Measurements from ENCODE around the gene OR2L8.
"Not testable (repeated sequence)": the region's sequence is repeated elsewhere in the genome, so short reads cannot be mapped to it uniquely, and the experiment has no call there.

Gene OR2L8

DNA sequence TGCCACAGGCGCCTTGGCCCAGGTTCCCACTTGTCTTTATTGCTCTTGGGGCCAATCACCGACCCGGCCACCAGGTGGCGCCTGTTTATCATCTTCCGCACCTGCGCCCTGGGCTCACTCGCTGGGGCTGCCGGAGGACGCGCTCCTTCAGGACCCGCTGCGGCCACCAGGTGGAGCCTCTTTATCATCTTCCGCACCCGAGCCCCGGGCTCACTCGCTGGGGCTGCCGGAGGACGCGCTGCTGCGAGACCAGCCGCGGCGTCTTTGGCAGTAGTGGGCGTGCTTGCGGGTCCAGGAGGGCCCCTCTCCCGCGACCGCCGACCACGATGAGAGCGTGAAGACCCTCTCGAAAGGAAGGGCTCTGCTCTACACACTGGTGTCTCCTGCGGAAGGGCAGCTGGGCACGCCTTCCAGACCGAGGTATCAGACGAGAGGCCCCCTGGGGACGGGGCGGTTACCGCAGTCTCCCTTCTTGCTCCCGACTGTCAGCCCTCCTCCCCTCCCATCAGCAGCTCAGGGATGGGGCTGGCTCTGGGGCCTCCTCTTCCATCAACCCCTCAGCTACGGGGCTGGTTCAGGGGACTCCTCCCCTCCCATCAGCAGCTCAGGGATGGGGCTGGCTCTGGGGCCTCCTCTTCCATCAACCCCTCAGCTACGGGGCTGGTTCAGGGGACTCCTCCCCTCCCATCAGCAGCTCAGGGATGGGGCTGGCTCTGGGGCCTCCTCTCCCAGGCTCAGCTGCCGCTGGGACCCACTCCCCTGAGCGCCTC lies 11.5 kb upstream of the OR2L8 start:
- not testable (repeated sequence) for H3K36me3 Mint-ChIP-seq, H3K27me3 Mint-ChIP-seq, H3K9me3 Mint-ChIP-seq, H3K4me1 Mint-ChIP-seq
- ATAC-seq (replicated peaks) (peak; percentile 95 to 99), DNase-seq (peak; percentile 90)
- H3K27ac Mint-ChIP-seq: peak overlapping the region; percentile 93
- H3K4me3 Mint-ChIP-seq: peak overlapping the region; percentile 88 to 89

DNA sequence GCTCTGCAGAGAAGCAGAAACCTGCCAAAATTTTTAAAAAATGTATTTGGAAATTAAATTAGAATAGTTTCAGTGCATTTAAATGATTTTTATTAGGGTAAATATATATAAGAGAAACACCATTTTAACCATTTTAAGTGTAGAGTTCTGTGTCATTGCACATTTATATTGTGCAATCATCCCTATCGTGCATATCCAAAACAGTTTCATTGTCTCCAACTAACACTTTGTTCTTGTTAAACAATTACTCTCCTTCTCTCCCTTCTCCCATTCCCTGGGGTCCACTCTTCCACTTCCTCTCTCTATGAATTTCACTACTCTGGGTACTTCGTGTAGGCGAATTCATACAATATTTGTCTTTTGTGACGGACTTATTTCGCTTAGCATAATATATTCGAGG lies 6.0 kb upstream of the OR2L8 start:
- peaks cover 0 to 3% of the 10 kb centered on the region in 2 donors for H3K4me1 Mint-ChIP-seq
- H3K4me3 Mint-ChIP-seq: no peak overlapping the region
- DNase-seq (no peak), ATAC-seq (replicated peaks) (no peak)
- peaks cover 0 to 3% of the 10 kb centered on the region in 2 donors for H3K9me3 Mint-ChIP-seq
- H3K27me3 Mint-ChIP-seq: no peaks in the 10 kb centered on the region
- H3K27ac Mint-ChIP-seq: no peak overlapping the region
- H3K36me3 Mint-ChIP-seq: peaks cover 0 to 6% of the 10 kb centered on the region in 2 donors

DNA sequence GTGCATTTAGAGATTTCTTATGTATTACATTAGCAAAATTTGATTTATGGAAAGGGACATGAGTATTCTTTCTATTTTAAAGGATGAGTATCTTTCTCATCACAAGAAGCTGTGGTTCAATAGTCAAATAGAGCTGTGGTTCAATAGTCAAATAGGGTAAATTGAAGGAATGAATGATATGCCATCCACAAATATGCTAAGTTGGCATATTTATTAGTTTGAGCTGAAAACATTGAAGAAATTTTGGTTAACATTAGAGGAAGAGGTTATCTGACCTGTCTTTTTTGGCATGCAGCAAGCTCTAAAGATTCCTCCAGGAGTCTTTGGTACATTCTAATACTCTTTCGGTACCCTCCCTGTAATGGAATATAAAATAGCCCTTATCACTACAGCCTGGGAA lies 4.8 kb downstream of the OR2L8 start:
- DNase-seq (no peak), ATAC-seq (replicated peaks) (no peak)
- peaks cover 8 to 9% of the 10 kb centered on the region in 2 donors for H3K9me3 Mint-ChIP-seq
- H3K27ac Mint-ChIP-seq: no peak overlapping the region
- H3K4me3 Mint-ChIP-seq: no peak overlapping the region
- peaks cover 7 to 15% of the 10 kb centered on the region in 2 donors for H3K36me3 Mint-ChIP-seq
- no peaks in the 10 kb centered on the region for H3K27me3 Mint-ChIP-seq
- H3K4me1 Mint-ChIP-seq: no peaks in the 10 kb centered on the region

DNA sequence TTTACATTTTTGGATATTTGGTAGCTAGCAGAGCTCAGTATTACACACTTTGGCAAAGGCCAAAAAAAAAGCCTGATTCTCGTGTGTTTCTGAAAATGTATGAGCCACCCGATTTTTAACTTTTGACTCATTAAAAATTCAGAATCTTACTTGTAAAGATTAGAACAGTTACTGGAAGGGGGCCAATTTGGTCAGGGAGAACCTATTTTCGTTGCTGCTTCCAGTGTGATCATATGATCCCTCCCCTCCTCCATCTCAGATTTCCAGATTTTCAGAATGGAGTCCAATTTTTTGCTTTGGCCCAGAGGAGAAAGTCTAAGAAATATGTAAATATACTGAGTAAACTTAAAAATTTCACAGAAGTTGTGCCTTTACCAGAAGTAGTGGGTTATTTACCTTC lies 13.1 kb downstream of the OR2L8 start:
- DNase-seq: no peak
- H3K27ac Mint-ChIP-seq: no peak overlapping the region

DNA sequence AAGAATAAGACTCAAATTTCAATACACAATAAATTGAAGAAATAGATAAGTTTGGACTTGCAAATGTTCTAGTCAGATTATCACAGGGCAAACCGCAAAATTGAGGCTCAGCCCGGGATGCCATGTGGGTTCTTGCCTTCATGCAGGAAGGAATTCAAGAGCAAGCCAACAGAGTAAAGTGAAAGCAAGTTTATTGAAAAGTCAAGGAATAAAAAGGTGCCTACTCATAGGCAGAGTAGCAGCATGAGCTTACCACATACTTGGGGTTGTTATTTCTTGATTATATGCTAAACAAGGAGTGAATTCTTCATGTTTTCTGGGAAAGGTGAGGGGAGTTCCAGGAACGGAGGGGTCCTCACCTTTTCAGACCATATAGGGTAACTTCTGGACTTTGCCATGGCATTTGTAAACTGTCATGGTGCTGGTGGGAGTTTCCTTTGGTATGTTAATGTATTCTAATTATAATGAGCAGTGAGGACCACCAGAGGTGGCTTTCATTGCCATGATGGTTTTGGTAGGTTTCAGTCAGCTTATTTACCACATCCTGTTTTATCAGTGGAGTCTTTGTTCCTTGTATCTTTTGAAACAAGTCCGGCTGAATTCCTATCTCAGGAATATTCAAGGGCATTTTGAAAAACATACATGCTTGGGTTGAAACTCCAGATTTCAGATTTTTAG lies 14.4 kb downstream of the OR2L8 start:
- Mint-ChIP-seq H3K4me3 (no peak overlapping the region), H3K27me3 (no peaks in the 10 kb centered on the region), H3K27ac (no peak overlapping the region), H3K4me1 (peaks cover 18 to 26% of the 10 kb centered on the region in 2 donors), H3K36me3 (peaks cover 1 to 14% of the 10 kb centered on the region in 2 donors), H3K9me3 (peaks cover 7% of the 10 kb centered on the region in 2 donors)
- no peak for DNase-seq
- no peak for ATAC-seq (replicated peaks)

More for the DNA sequence above, 13.1 kb downstream of the OR2L8 start:
- Mint-ChIP-seq H3K9me3 (peaks cover 10 to 13% of the 10 kb centered on the region in 2 donors), H3K4me3 (no peak overlapping the region), H3K27me3 (no peaks in the 10 kb centered on the region), H3K4me1 (peaks cover 13 to 16% of the 10 kb centered on the region in 2 donors), H3K36me3 (peaks cover 5 to 21% of the 10 kb centered on the region in 2 donors)
- ATAC-seq (replicated peaks): no peak

DNA sequence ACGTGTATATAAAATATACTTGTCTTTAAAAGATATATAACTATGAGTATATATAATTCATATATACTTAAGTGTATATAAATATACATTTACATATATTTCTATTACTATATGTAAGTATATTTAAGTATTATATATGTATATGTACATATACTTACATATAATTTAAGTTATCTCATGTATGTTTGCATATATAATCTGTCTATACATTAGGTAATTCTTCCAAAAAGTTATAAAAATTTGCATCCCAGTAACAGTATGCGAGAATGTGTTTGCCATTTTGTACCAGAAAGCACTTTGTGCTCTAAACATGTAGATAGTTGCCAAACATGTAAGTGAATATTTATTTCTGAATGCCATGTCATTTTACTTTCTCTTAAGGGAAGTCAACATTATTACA lies 16.3 kb downstream of the OR2L8 start, which contains the start of gene OR2AK2:
OR2AK2 (plus strand) TSS at position 301 of the 400 bp plus-strand sequence. CDS start 144 bp downstream, outside the sequence.
- Mint-ChIP-seq H3K9me3 (peaks cover 1 to 5% of the 10 kb centered on the region in 2 donors), H3K27ac (no peak within 1 kb of the TSS), H3K27me3 (no peaks in the 10 kb centered on the region), H3K4me1 (peaks cover 18 to 27% of the 10 kb centered on the region in 2 donors), H3K36me3 (peaks cover 0 to 11% of the 10 kb centered on the region in 2 donors), H3K4me3 (no peak within 1 kb of the TSS)
- DNase-seq: no peak
- ATAC-seq (replicated peaks): no peak

DNA sequence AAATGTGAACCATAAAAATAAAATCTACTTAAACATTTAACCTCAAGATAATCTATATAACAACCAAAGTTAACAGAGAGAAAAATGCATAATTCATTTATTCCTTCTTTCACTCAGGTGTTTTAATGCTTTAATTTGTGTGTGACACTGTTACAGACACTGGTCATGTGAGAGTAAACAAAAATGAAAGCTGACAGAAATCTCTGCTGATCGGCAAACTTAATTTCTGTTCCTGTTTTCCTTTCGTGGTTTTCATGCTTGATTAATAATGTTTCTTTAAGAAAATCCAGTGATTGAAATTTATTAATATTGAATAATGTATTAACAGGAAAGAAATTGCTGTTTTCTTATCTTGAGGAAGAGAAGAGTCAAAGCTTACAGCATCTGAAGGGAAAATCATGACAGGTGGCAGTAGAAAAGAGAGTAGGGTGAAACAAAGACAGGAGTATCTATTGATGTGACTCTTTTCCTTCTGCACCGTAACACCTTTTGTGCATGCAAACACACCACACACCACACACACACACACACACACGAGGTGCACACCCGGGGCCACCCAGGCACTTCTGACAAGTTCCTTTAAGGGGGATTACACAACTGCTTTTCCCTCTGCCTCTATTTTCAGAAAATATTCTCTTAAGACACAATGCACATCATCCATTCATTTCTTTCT lies 18.0 kb downstream of the OR2L8 start:
- H3K27ac Mint-ChIP-seq: peak overlapping the region; percentile 27
- H3K4me1 Mint-ChIP-seq: peaks cover 18 to 27% of the 10 kb centered on the region in 2 donors
- DNase-seq: peak; percentile 4
- peaks cover 0 to 11% of the 10 kb centered on the region in 2 donors for H3K36me3 Mint-ChIP-seq
- peak; percentile 62 to 75 for ATAC-seq (replicated peaks)
- H3K4me3 Mint-ChIP-seq: peak overlapping the region; percentile 43 to 49
- H3K27me3 Mint-ChIP-seq: no peaks in the 10 kb centered on the region
- H3K9me3 Mint-ChIP-seq: peaks cover 1 to 5% of the 10 kb centered on the region in 2 donors

DNA sequence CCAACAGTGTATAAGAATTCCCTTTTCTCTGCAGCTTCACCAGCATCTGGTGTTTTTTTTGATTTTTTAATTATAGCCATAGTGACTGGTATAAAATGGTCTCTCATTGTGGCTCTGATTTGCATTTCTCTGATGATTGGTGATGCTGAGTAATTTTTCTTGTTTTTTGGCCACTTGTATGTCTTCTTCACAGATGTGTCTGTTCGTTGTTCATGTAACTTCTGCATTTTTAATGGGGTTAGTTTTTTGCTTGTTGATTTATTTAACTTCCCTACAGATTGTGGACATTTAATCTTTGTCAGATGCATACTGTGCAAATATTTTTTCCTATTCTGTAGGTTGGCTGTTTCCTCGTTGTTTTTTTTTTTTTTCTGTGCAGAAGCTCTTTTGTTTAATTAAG lies 44.3 kb downstream of the OR2L8 start:
- DNase-seq: no peak
- Mint-ChIP-seq H3K4me3 (no peak overlapping the region), H3K4me1 (peaks cover 5 to 7% of the 10 kb centered on the region in 2 donors), H3K9me3 (peaks cover 0 to 3% of the 10 kb centered on the region in 2 donors), H3K27ac (no peak overlapping the region), H3K36me3 (peaks cover 0 to 8% of the 10 kb centered on the region in 2 donors), H3K27me3 (no peaks in the 10 kb centered on the region)
- ATAC-seq (replicated peaks): no peak

DNA sequence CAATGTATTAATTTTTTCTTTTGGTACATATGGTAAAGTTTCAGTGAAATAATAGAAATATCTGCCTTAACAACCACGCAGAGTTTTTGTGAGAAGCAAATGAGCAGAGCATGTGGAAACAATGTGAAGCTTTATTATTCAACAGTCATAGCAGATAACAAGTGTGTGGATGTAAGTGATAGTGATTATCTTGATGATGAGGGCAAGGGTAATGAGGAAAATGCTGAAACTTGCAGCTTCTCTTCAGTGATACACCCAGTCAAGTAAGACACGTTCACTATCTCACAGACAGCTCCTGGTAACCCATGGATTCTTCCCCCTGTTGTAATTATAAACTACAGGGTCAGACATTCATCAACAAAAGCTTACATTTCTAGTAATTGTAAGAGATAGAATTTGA lies 50.2 kb downstream of the OR2L8 start:
- ATAC-seq (replicated peaks): no peak
- DNase-seq: no peak
- peaks cover 0 to 6% of the 10 kb centered on the region in 2 donors for H3K9me3 Mint-ChIP-seq
- no peaks in the 10 kb centered on the region for H3K27me3 Mint-ChIP-seq
- peaks cover 0 to 3% of the 10 kb centered on the region in 2 donors for H3K4me1 Mint-ChIP-seq
- peaks cover 0 to 9% of the 10 kb centered on the region in 2 donors for H3K36me3 Mint-ChIP-seq
- no peak overlapping the region for H3K4me3 Mint-ChIP-seq
- no peak overlapping the region for H3K27ac Mint-ChIP-seq

Data from stimulated activated naive B cell treated with anti-CD40 and anti-IgM and Interleukin-4, amounts not matched to agents 10 μg/mL and 1 μg/mL and 100 μg/mL, for 72 hours (primary cell).